ENCODE data around the gene CCR2.

DNA sequence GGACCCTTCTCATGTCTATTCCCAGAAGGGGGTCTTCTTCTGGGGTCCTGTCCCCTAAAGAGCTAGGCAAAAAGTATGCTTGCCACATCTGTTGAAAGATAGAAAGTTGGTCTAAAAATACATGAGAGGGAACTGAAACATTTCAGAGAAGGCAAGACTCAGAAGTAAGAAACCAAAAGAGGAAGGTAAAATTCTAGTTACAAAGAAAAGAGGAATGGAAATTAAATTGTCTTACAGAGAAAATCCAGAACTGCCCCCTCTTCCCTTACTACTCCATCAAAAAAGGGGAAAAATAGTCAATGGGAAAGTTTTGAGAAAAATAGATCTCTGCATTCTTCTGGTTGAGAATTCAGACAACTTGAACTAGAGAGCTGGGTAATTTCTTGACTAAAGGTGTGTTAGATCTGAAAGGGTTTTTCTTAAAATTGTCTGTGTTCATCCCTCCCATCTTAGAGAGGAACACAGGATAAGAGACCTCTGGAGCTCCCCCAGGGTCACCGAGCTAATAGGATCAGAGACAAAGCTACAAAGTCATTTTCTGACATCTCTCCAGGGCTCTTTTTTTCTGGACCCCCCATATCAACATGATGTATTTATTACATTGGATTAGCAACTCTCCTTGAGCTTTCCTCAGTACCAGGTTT lies 32.3 kb upstream of the CCR2 start:
- TF ChIP-seq, protein P1, sequence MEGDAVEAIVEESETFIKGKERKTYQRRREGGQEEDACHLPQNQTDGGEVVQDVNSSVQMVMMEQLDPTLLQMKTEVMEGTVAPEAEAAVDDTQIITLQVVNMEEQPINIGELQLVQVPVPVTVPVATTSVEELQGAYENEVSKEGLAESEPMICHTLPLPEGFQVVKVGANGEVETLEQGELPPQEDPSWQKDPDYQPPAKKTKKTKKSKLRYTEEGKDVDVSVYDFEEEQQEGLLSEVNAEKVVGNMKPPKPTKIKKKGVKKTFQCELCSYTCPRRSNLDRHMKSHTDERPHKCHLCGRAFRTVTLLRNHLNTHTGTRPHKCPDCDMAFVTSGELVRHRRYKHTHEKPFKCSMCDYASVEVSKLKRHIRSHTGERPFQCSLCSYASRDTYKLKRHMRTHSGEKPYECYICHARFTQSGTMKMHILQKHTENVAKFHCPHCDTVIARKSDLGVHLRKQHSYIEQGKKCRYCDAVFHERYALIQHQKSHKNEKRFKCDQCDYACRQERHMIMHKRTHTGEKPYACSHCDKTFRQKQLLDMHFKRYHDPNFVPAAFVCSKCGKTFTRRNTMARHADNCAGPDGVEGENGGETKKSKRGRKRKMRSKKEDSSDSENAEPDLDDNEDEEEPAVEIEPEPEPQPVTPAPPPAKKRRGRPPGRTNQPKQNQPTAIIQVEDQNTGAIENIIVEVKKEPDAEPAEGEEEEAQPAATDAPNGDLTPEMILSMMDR (IDR thresholded peaks at IDR 0.05) = no peak
- TF ChIP-seq POLR2A (IDR thresholded peaks at IDR 0.05) = no peak
